Psoas muscle (tissue), 8 donors: ENCODE data around the gene COLQ. TPM values are rescaled to one million over a fixed set of nuclear protein-coding genes. Genes with fewer than 3 reads are reported as not detected.

ENCODE experiments used
- ATAC-seq, 4 donors: fragments of 200-7000 bp; cut with Tn5 transposase; one replicate each; pipeline ENCODE4 v1.9.1; 2020; ENCODE audit warnings: moderate library complexity in 3 of 4, mild to moderate bottlenecking in 2 of 4
- DNase-seq, 2 donors: peaks; one replicate each; pipeline ENCODE4 v3.0.0-alpha.2; 2020
- H3K27ac ChIP-seq: fragments of 200-600 bp; one replicate; pipeline ENCODE4 v1.8.0; 2022
- H3K27me3 ChIP-seq, 3 donors: fragments of 200-600 bp in 1 of 3; one replicate each; pipeline versions ENCODE4 v1.6.1 to v1.8.0; 2013 to 2022; ENCODE audit warnings: low read length in 2 of 3, mild to moderate bottlenecking in 2 of 3, moderate library complexity in 1 of 3; ENCODE audit not compliant: insufficient read depth in 3 of 3
- H3K36me3 ChIP-seq, 2 donors: fragments of 200-600 bp in 1 of 2; one replicate each; pipeline versions ENCODE4 v1.6.1 to v1.8.0; 2013 to 2022; ENCODE audit warnings: low read depth in 1 of 2, mild to moderate bottlenecking in 1 of 2, moderate library complexity in 1 of 2; ENCODE audit not compliant: insufficient read depth in 1 of 2
- H3K4me1 ChIP-seq: fragments of 200-600 bp; one replicate; pipeline ENCODE4 v1.8.0; 2022
- H3K4me3 ChIP-seq: fragments of 200-600 bp; one replicate; pipeline ENCODE4 v1.8.0; 2022; ENCODE audit warnings: mild to moderate bottlenecking
- H3K9me3 ChIP-seq: fragments of 200-600 bp; one replicate; pipeline ENCODE4 v1.8.0; 2022
- WGBS, 3 donors: extraction: QIAGEN DNeasy Blood & Tissue Kit; methylation state at CpG; one replicate each; pipeline versions ENCODE4 v1.1.6 to v1.1.7; 2013; 5-methylcytosine and 5-hydroxymethylcytosine counted together
- intact Hi-C, 2 donors: fragments of 100-400 bp; cut with DNase I; formaldehyde crosslinking; loops; one replicate each; pipeline versions ENCODE4 v1.11.0 to v1.14.2; 2022
- polyA plus RNA-seq, 3 donors: library from polyadenylated mRNA; stranded (reverse); fragments of 200-250 nt; gene quantifications; one replicate each; pipeline ENCODE4 v1.2.3, GENCODE V29; 2013
- total RNA-seq, 4 donors: library from RNA; stranded (reverse); fragmentation: NEBNext Ultra II Directional in 2 of 4; extraction: Animal tissue kit (Norgen Biotek cat#: 25700) in 2 of 4; gene quantifications; one replicate each; pipeline versions ENCODE4 v1.2.1 to v1.2.4, GENCODE V29; 2021 to 2023
- TF ChIP-seq, protein P1 (sequence below): fragments of 200-600 bp; IDR thresholded peaks from one replicate; pipeline ENCODE4 v1.8.0; 2022; ENCODE audit warnings: antibody characterized with exemption
- donor health status: healthy with polysubstance abuse.
- donor health status: DM: no; HTN: no; CAD: no; lungs with moderate emphysema.
- donor health status: Bipolar disorder and iron deficiency.
- donor health status: healthy.
- donor health status: DM: yes; HTN: yes; CAD: no.
- donor health status: DM: no; HTN: no; CAD: no.
- donor health status: DM: no; HTN: no; CAD: no.
- donor health status: DM: yes; HTN: yes; CAD: no.

The COLQ gene
- total and polyA plus RNA-seq, 7 donors = 4.6 to 18.2 (median 10.0) TPM

DNA sequence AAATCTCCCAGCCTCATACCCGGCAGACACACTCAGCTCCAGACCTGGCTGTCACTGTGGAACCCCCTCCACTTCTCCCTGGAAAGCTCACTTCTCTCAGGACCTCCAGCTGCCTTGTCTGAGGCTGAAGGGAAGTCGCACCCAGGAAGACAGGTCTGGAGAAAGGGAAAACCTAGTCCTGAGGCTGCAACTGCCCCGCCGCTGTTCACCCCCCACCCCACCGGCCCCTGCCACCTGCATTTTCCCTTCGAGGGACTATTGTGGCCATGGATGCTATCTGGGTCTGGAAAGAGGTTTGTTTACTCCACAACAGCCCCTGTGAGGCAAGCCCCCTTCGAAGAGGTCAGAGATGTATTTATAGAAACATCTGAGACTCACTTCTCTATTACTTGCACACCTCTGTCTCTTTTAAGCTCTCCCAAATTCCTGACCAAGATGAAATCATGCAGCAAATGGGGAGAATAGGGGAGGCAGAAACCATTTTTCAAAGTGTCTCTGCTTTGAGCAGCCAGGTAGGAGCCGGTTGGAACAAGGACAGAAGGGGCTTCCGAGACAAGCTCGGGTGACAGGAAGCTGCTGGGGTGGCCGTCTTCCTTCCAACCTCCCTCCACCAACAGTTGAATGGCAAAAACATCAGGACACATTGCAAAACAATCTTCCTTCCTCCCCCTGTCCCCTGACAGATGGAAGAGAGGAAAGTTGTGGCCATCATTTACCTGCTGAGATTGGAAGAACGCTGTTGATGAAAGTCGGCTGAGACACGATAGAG, 518 bp downstream of the COLQ start:
- TF ChIP-seq, protein P1, sequence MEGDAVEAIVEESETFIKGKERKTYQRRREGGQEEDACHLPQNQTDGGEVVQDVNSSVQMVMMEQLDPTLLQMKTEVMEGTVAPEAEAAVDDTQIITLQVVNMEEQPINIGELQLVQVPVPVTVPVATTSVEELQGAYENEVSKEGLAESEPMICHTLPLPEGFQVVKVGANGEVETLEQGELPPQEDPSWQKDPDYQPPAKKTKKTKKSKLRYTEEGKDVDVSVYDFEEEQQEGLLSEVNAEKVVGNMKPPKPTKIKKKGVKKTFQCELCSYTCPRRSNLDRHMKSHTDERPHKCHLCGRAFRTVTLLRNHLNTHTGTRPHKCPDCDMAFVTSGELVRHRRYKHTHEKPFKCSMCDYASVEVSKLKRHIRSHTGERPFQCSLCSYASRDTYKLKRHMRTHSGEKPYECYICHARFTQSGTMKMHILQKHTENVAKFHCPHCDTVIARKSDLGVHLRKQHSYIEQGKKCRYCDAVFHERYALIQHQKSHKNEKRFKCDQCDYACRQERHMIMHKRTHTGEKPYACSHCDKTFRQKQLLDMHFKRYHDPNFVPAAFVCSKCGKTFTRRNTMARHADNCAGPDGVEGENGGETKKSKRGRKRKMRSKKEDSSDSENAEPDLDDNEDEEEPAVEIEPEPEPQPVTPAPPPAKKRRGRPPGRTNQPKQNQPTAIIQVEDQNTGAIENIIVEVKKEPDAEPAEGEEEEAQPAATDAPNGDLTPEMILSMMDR = no peak
- 11 to 22% (median 14%) methylated on average over 14 of the region's 14 CpGs for WGBS, 3 donors
- peak; percentile 67 to 73 (median 68) for ATAC-seq
- H3K27me3 ChIP-seq = no peaks in the 10 kb centered on the region
- H3K36me3 ChIP-seq = no peaks in the 10 kb centered on the region
- H3K4me1 ChIP-seq = peaks cover 58% of the 10 kb centered on the region
- H3K4me3 ChIP-seq = peak overlapping the region; percentile 61
- H3K9me3 ChIP-seq = no peaks in the 10 kb centered on the region
- no peak for DNase-seq
- intact Hi-C loops = loop anchor here (2.0 to 5.0 kb wide), 2 partner anchors 22 to 36 kb away; no protein-coding TSS in a partner anchor
- H3K27ac ChIP-seq = peak overlapping the region; percentile 99

DNA sequence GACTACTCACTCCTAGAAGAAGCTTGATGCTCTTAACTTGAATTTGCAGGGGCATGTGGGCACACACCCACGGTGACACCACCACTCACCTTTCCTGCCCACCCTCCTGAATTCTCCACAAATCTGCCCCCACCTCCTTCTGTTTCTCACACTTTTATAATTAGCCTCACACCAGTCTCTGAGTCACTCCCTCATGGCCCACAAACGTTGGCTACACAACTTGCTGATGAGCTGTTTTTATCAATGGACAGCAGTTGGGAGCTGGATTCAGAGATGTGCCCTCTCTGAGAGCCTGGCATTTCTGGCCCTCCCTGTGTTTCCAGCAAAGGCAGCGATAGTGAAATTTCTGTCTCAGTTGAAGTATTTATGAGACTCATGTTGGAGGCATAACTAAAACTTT, 1.3 kb downstream of the COLQ start:
- peak overlapping the region; percentile 61 for H3K4me3 ChIP-seq
- WGBS, 3 donors = 19 to 25% (median 25%) methylated on average over 3 of the region's 3 CpGs
- peak in 1 of 2 donors; percentile 60 for DNase-seq
- no peaks in the 10 kb centered on the region for H3K9me3 ChIP-seq
- intact Hi-C loops = loop anchor here (2.0 to 5.0 kb wide), 2 partner anchors 21 to 37 kb away; no protein-coding TSS in a partner anchor
- peak; percentile 80 to 89 (median 84) for ATAC-seq
- no peaks in the 10 kb centered on the region for H3K27me3 ChIP-seq
- H3K27ac ChIP-seq = peak overlapping the region; percentile 99
- TF ChIP-seq, protein P1 = no peak
- no peaks in the 10 kb centered on the region for H3K36me3 ChIP-seq
- H3K4me1 ChIP-seq = peaks cover 66% of the 10 kb centered on the region

DNA sequence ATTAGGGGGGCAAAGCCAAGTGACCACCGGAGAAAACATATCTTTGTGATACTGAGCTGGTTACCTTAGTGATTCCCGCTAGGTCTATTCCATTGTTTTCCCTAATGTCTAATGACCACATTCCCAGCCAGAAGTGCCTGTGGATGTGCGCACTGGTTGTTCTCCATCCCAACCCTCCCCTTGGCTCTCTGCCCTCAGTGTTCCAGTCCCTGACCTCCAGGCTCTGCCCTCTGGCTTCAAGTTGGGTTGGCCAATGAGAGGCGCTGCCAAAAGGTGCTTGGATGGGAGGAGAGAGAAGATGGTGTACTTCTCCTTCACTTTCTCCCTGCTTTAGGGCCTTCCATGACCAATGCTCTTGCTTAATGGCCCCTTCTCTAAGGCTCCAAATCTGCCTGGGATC, 2.4 kb downstream of the COLQ start:
- 65 to 74% (median 71%) methylated on average over 4 of the region's 4 CpGs for WGBS, 3 donors
- DNase-seq (peak in 1 of 2 donors; percentile 58), ATAC-seq (peak in 1 of 4 donors; percentile 6)
- TF ChIP-seq, protein P1 = no peak
- Histone ChIP-seq H3K36me3 (no peaks in the 10 kb centered on the region), H3K27ac (peak overlapping the region; percentile 99), H3K4me3 (no peak overlapping the region), H3K9me3 (no peaks in the 10 kb centered on the region), H3K27me3 (no peaks in the 10 kb centered on the region), H3K4me1 (peaks cover 69% of the 10 kb centered on the region)
- intact Hi-C loops = no loop called here

DNA sequence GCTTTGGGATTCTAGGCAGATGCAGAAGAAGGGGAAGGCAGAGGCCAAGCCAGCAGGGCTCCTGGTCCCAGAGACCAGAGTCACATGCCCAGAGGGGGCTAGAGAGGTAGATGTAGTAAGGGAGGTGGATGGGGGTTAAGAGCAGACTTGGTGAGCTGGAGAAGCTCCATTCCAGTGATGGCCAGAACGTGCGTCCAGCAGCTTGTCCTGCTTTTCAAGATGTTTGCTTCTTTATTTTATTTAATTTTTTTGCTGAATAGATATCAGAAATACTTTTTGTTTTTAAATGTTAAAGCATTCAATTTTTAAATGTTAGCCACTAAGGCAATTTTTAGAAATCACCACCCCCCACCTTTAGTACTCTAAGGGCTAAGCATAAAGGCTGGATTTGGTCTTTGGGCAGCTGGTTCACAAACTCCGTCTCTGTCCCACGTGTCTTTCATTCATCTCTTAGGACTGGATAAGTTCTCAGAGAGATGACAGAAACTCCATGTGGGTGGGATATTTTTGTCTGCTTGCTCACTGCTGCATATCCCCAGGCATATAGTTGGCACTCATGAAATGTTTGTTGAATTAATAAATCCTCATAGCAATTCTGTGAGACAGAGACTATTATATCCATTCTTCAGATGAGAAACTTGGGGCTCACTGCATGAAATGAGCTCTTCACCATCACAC, 6.7 kb downstream of the COLQ start:
- intact Hi-C loops = loop anchor here in 1 of 2 donors (5.0 kb wide), 1 partner anchor 48 kb away; no protein-coding TSS in a partner anchor
- ATAC-seq = peak; percentile 80 to 86 (median 82)
- Histone ChIP-seq H3K4me3 (no peak overlapping the region), H3K27me3 (no peaks in the 10 kb centered on the region), H3K4me1 (peaks cover 61% of the 10 kb centered on the region), H3K9me3 (no peaks in the 10 kb centered on the region), H3K27ac (peak overlapping the region; percentile 70), H3K36me3 (no peaks in the 10 kb centered on the region)
- no peak for DNase-seq
- TF ChIP-seq, protein P1 = no peak
- 48 to 62% (median 57%) methylated on average over 4 of the region's 4 CpGs for WGBS, 3 donors
